Neural cell (in vitro differentiated cells): Measurements from ENCODE around the gene DCUN1D2.

Source experiments
- CTCF ChIP-seq: fragments of 450-650 bp; IDR thresholded peaks from 2 replicates; pipeline ENCODE4 v1.5.1; 2014; ENCODE audit warnings: antibody characterized with exemption, mild to moderate bottlenecking, moderate library complexity; ENCODE audit not compliant: poor library complexity, severe bottlenecking
- EP300 ChIP-seq: fragments of 450-650 bp; conservative IDR thresholded peaks from 2 replicates; pipeline ENCODE4 v1.6.1; 2014; ENCODE audit warnings: antibody characterized with exemption, mild to moderate bottlenecking, moderate library complexity; ENCODE audit not compliant: poor library complexity, severe bottlenecking
- EZH2 ChIP-seq: fragments of 200-600, 300-800 bp; shearing (Covaris generic), sonication (generic); IDR thresholded peaks from 2 replicates; pipeline ENCODE4 v1.6.1; 2014; ENCODE audit warnings: antibody characterized with exemption, low read length, borderline replicate concordance, mild to moderate bottlenecking; ENCODE audit not compliant: insufficient read depth, poor library complexity, severe bottlenecking
- MXI1 ChIP-seq: fragments of 450-650 bp; conservative IDR thresholded peaks from 2 replicates; pipeline ENCODE4 v1.6.1; 2014; ENCODE audit warnings: antibody characterized with exemption, mild to moderate bottlenecking; ENCODE audit not compliant: poor library complexity, severe bottlenecking
- POLR2AphosphoS5 ChIP-seq: IDR thresholded peaks from 2 replicates; pipeline ENCODE4 v1.6.1; 2012
- REST ChIP-seq: IDR thresholded peaks from 2 replicates; pipeline ENCODE4 v1.6.1; 2012; ENCODE audit warnings: borderline replicate concordance
- SMC3 ChIP-seq: fragments of 450-650 bp; conservative IDR thresholded peaks from 2 replicates; pipeline ENCODE4 v1.6.1; 2014; ENCODE audit warnings: antibody characterized with exemption, mild to moderate bottlenecking, moderate library complexity; ENCODE audit not compliant: poor library complexity
- TAF1 ChIP-seq: IDR thresholded peaks from 2 replicates; pipeline ENCODE4 v1.6.1; 2012; ENCODE audit warnings: low read depth

GRCh38 chr13:113511361-113511760, 20.9 kb upstream of the DCUN1D2 start:
- TF ChIP-seq MXI1 (no peak), REST (no peak), CTCF (no peak), EP300 (no peak), EZH2 (no peak), SMC3 (no peak), POLR2AphosphoS5 (no peak), TAF1 (no peak)
